RWPE1 (cell line): ENCODE data around the gene ERO1B.
A peak's percentile ranks its signal among the peaks of the same experiment; 100 is the strongest.
"Not testable (repeated sequence)": the region's sequence is repeated elsewhere in the genome, so short reads cannot be mapped to it uniquely, and the experiment has no call there.

ENCODE experiments used
- CTCF ChIA-PET: fragments of 350-600 bp; sonication (Branson Sonifier 250); formaldehyde crosslinking; extraction: SDS; loops from one replicate; lab custom pipeline; 2021; lab: Yijun Ruan, JAX
- POLR2A ChIA-PET: fragments of 400-600 bp; formaldehyde crosslinking; extraction: SDS; loops from one replicate; lab custom pipeline; 2020; ENCODE audit warnings: antibody characterized with exemption; ENCODE audit not compliant: low non-redundant PET; lab: Yijun Ruan, JAX
- DNase-seq: peaks from one replicate; pipeline ENCODE4 v3.0.0; 2012; ENCODE audit warnings: low spot score
- H3K27ac ChIP-seq: fragments of 450-650 bp; 2 replicates; pipeline ENCODE4 v1.5.1; 2017
- CTCF ChIP-seq: fragments of 450-650 bp; conservative IDR thresholded peaks from 2 replicates; pipeline ENCODE4 v1.5.1; 2017; ENCODE audit warnings: low read depth, mild to moderate bottlenecking

ERO1B gene

DNA sequence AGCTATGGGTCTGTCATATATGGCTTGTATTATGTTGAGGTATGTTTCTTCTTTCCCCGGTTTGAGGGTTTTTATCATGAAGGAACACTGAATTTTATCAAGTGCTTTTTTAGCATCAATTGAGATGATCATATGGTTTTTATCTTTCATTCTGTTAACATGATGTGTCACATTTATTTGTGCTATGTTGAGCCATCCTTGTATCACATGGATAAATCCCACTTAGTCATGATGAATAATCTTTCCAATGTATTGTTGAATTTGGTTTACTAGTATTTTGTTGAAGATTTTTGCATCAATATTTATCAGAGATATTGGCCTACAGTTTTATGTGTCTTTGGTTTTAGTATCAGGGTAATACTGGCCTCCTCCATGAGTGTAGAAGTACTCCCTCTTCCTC is 77.7 kb downstream of the ERO1B start:
- TF ChIP-seq CTCF, result no peak
- no peak for DNase-seq
- POLR2A ChIA-PET, result no interaction called here
- H3K27ac ChIP-seq, result no peak overlapping the region
- CTCF ChIA-PET, result interaction anchor here (0.7 kb wide), 1 partner anchor 327 kb away, joined by 4 read pairs; no protein-coding TSS in a partner anchor

GRCh38 chr1:236201786-236202185 is 80.0 kb downstream of the ERO1B start:
- no peak overlapping the region for H3K27ac ChIP-seq
- ChIA-PET CTCF (no interaction called here), POLR2A (no interaction called here)
- no peak for DNase-seq
- TF ChIP-seq CTCF, result no peak

GRCh38 chr1:236200925-236201324 is 80.8 kb downstream of the ERO1B start:
- H3K27ac ChIP-seq, result no peak overlapping the region
- TF ChIP-seq CTCF, result no peak
- no peak for DNase-seq
- ChIA-PET POLR2A (no interaction called here), CTCF (no interaction called here)

- TF ChIP-seq CTCF, result no peak
- no peak overlapping the region for H3K27ac ChIP-seq
- DNase-seq, result no peak
- ChIA-PET POLR2A (no interaction called here), CTCF (no interaction called here)
Observed at GRCh38 chr1:236193184-236193583, 88.6 kb downstream of the ERO1B start.

DNA sequence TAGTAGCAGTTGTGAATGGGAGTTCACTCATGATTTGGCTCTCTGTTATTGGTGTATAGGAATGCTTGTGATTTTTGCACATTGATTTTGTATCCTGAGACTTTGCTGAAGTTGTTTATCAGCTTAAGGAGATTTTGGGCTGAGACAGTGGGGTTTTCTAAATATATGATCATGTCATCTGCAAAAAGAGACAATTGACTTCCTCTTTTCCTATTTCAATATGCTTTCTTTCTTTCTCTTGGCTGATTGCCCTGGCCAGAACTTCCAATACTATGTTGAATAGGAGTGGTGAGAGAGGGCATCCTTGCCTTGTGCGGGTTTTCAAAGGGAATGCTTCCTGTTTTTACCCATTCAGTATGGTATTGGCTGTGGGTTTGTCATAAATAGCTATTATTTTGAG is 93.7 kb downstream of the ERO1B start:
- CTCF ChIA-PET, result interaction anchor here (0.6 kb wide), 3 partner anchors 62 to 1382 kb away, joined by 3 to 4 read pairs (median 3); no protein-coding TSS in a partner anchor
- not testable (repeated sequence) for DNase-seq

GRCh38 chr1:236186471-236186870 is 95.3 kb downstream of the ERO1B start:
- H3K27ac ChIP-seq, DNase-seq, CTCF ChIA-PET, POLR2A ChIA-PET: not testable (repeated sequence)

More for the DNA sequence above, 93.7 kb downstream of the ERO1B start:
- POLR2A ChIA-PET, H3K27ac ChIP-seq: not testable (repeated sequence)

GRCh38 chr1:236185687-236186086 is 96.1 kb downstream of the ERO1B start:
- TF ChIP-seq CTCF, result no peak
- H3K27ac ChIP-seq, result no peak overlapping the region
- CTCF ChIA-PET, result no interaction called here
- POLR2A ChIA-PET, result no interaction called here
- DNase-seq, result no peak

DNA sequence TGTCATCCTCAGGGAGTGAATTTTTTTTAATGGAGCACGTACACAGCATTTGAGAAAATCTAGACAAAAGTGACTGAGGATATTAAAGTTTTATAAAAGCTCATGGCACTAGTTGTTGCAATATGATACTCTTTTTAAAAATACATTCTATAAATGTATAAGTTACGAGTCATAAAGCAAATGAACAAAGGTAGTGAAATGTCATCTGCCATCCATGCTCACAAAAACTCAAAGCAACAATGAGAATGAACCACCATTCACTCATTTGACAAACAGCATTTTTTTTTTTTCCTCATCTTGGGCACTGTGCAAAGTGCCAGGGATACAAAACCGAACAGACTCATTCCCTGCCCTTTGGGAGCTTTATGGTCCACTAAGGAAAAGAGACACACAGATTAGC is 100.7 kb downstream of the ERO1B start:
- ChIA-PET CTCF (interaction anchor here (0.6 kb wide), 1 partner anchor 682 kb away, joined by 10 read pairs; no protein-coding TSS in a partner anchor), POLR2A (no interaction called here)
- DNase-seq, result peak; percentile 13
- TF ChIP-seq CTCF, result no peak
- H3K27ac ChIP-seq, result no peak overlapping the region
